Stimulated activated CD8-positive, alpha-beta memory T cell treated with anti-CD3 and anti-CD28 coated beads, Interleukin-2, amount 100 ng/mL, for 1 hour (primary cell): ENCODE results near the gene CTSE.
"Not testable (repeated sequence)": the region's sequence is repeated elsewhere in the genome, so short reads cannot be mapped to it uniquely, and the experiment has no call there.

Experiments
- DNase-seq, 2 donors: peaks; one replicate each; pipeline ENCODE4 v3.0.0-alpha.2; 2020; ENCODE audit warnings: low read depth in 2 of 2

CTSE gene

GRCh38 chr1:206023695-206024094, at the start of gene CTSE:
Gene CTSE, minus strand, starts transcription at chr1:206023895. Its CDS starts 104 bp downstream, at chr1:206023791.
- DNase-seq: no peak

- DNase-seq: no peak
Observed at GRCh38 chr1:206070627-206071304, 47.1 kb upstream of the CTSE start.

- no peak for DNase-seq
Observed at GRCh38 chr1:206068314-206068713, 44.6 kb upstream of the CTSE start.

GRCh38 chr1:206067486-206068227, 44.0 kb upstream of the CTSE start:
- DNase-seq: no peak

GRCh38 chr1:206066479-206067171, 42.9 kb upstream of the CTSE start:
- DNase-seq: no peak

- no peak for DNase-seq
Observed at GRCh38 chr1:206065547-206066145, 42.0 kb upstream of the CTSE start.

- DNase-seq: not testable (repeated sequence)
Observed at GRCh38 chr1:206064501-206064900, 40.8 kb upstream of the CTSE start.

GRCh38 chr1:206064001-206064400, 40.3 kb upstream of the CTSE start:
- not testable (repeated sequence) for DNase-seq

- DNase-seq: no peak
Observed at GRCh38 chr1:206062464-206062863, 38.8 kb upstream of the CTSE start.

- DNase-seq: no peak
Observed at GRCh38 chr1:206060844-206061243, 37.1 kb upstream of the CTSE start.

GRCh38 chr1:206059355-206059915, 35.7 kb upstream of the CTSE start:
- no peak for DNase-seq

- DNase-seq: no peak
Observed at GRCh38 chr1:206058927-206059292, 35.2 kb upstream of the CTSE start.

- DNase-seq: not testable (repeated sequence)
Observed at GRCh38 chr1:206058289-206058926, 34.7 kb upstream of the CTSE start.

- DNase-seq: not testable (repeated sequence)
Observed at GRCh38 chr1:206055639-206056323, 32.1 kb upstream of the CTSE start.

- not testable (repeated sequence) for DNase-seq
Observed at GRCh38 chr1:206055069-206055625, 31.5 kb upstream of the CTSE start.

GRCh38 chr1:206053616-206054015, 29.9 kb upstream of the CTSE start:
- DNase-seq: not testable (repeated sequence)

GRCh38 chr1:206052919-206053610, 29.4 kb upstream of the CTSE start, which contains the start of gene RHEX:
Gene RHEX, plus strand, starts transcription at chr1:206053173. Its CDS starts 44,656 bp downstream, at chr1:206097829.
- DNase-seq: not testable (repeated sequence)

GRCh38 chr1:206052231-206052865, 28.7 kb upstream of the CTSE start:
- not testable (repeated sequence) for DNase-seq

- DNase-seq: peak in 1 of 2 donors; percentile 10
Observed at GRCh38 chr1:206050655-206051235, 27.1 kb upstream of the CTSE start.
